ENCODE measurements around the gene PRDM16.
"Not testable (repeated sequence)": the region's sequence is repeated elsewhere in the genome, so short reads cannot be mapped to it uniquely, and the experiment has no call there.

The PRDM16 gene

GRCh38 chr1:3162322-3162882, 93.4 kb downstream of the PRDM16 start:
- no peak for DNase-seq (ENCODE audit: low spot score)

- DNase-seq (ENCODE audit: low spot score) = no peak
Observed at GRCh38 chr1:3163356-3163755, 94.4 kb downstream of the PRDM16 start.

GRCh38 chr1:3164671-3165070, 95.7 kb downstream of the PRDM16 start:
- no peak for DNase-seq (ENCODE audit: low spot score)

GRCh38 chr1:3165189-3165588, 96.2 kb downstream of the PRDM16 start:
- not testable (repeated sequence) for DNase-seq (ENCODE audit: low spot score)

- DNase-seq (ENCODE audit: low spot score) = no peak
Observed at GRCh38 chr1:3166206-3166918, 97.4 kb downstream of the PRDM16 start.

GRCh38 chr1:3167255-3167654, 98.3 kb downstream of the PRDM16 start:
- no peak for DNase-seq (ENCODE audit: low spot score)

- DNase-seq (ENCODE audit: low spot score) = no peak
Observed at GRCh38 chr1:3168678-3169077, 99.7 kb downstream of the PRDM16 start.

GRCh38 chr1:3169665-3170356, 100.8 kb downstream of the PRDM16 start:
- DNase-seq (ENCODE audit: low spot score) = no peak

GRCh38 chr1:3170561-3171453, 101.8 kb downstream of the PRDM16 start:
- no peak for DNase-seq (ENCODE audit: low spot score)

GRCh38 chr1:3171761-3172160, 102.8 kb downstream of the PRDM16 start:
- DNase-seq (ENCODE audit: low spot score) = no peak

GRCh38 chr1:3172431-3173380, 103.7 kb downstream of the PRDM16 start:
- no peak for DNase-seq (ENCODE audit: low spot score)

GRCh38 chr1:3173381-3173980, 104.5 kb downstream of the PRDM16 start:
- no peak for DNase-seq (ENCODE audit: low spot score)

GRCh38 chr1:3174487-3175247, 105.7 kb downstream of the PRDM16 start:
- no peak for DNase-seq (ENCODE audit: low spot score)

- DNase-seq (ENCODE audit: low spot score) = no peak
Observed at GRCh38 chr1:3175486-3175885, 106.5 kb downstream of the PRDM16 start.

GRCh38 chr1:3176028-3176427, 107.0 kb downstream of the PRDM16 start:
- DNase-seq (ENCODE audit: low spot score) = no peak

- DNase-seq (ENCODE audit: low spot score) = no peak
Observed at GRCh38 chr1:3176820-3177219, 107.8 kb downstream of the PRDM16 start.

GRCh38 chr1:3178279-3178678, 109.3 kb downstream of the PRDM16 start:
- no peak for DNase-seq (ENCODE audit: low spot score)

GRCh38 chr1:3179471-3179870, 110.5 kb downstream of the PRDM16 start:
- no peak for DNase-seq (ENCODE audit: low spot score)

GRCh38 chr1:3180915-3181314, 111.9 kb downstream of the PRDM16 start:
- DNase-seq (ENCODE audit: low spot score) = no peak

- DNase-seq (ENCODE audit: low spot score) = no peak
Observed at GRCh38 chr1:3181956-3182355, 113.0 kb downstream of the PRDM16 start.

Measured in RKO (cell line).